Caco-2 (cell line): ENCODE measurements around the gene TUT4. TPM values are rescaled to one million over a fixed set of nuclear protein-coding genes. Genes with fewer than 3 reads are reported as not detected.

Source experiments
- BruUV-seq: library from RNA; stranded (reverse); fragments of 400-500 nt; replicated peaks from 2 replicates; lab custom pipeline; 2021; lab: Mats Ljungman, UMichigan
- CTCF ChIA-PET: fragments of 300-600 bp; sonication (Branson Sonifier 250); formaldehyde crosslinking; loops from one replicate; lab custom pipeline; 2022; ENCODE audit warnings: antibody characterized with exemption; lab: Charles Lee
- POLR2A ChIA-PET: fragments of 300-600 bp; sonication (Branson Sonifier 250); formaldehyde crosslinking; loops from one replicate; lab custom pipeline; 2022; ENCODE audit warnings: antibody characterized with exemption; lab: Charles Lee
- DNase-seq, 2 experiments: peaks; one replicate each; pipeline versions ENCODE4 v3.0.0 to v3.0.0-alpha.2; 2020 to 2022
- H3K27me3 ChIP-seq: replicated peaks from 2 replicates; pipeline ENCODE4 v1.6.0; 2011; ENCODE audit warnings: low read length; ENCODE audit not compliant: control insufficient read depth, insufficient read depth
- H3K36me3 ChIP-seq: 2 replicates; pipeline ENCODE4 v1.5.1; 2011; ENCODE audit warnings: low read length; ENCODE audit not compliant: control insufficient read depth, insufficient read depth
- H3K4me1 ChIP-seq: fragments of 250-450 bp; sonication (Bioruptor Pico); 2 replicates; pipeline ENCODE4 v1.5.1; 2020; ENCODE audit warnings: mild to moderate bottlenecking
- H3K4me3 ChIP-seq: 2 replicates; pipeline ENCODE4 v1.5.1; 2011; ENCODE audit warnings: low read depth, mild to moderate bottlenecking, control low read depth, low read length
- H3K9me3 ChIP-seq: fragments of 250-450 bp; sonication (Bioruptor Pico); 2 replicates; pipeline ENCODE4 v1.5.1; 2020; ENCODE audit warnings: mild to moderate bottlenecking, moderate library complexity
- H3K27ac Mint-ChIP-seq: one replicate; pipeline ENCODE4 v1.8.0; 2022; ENCODE audit warnings: mixed read lengths; ENCODE audit not compliant: unreplicated experiment
- H3K27me3 Mint-ChIP-seq: one replicate; pipeline ENCODE4 v1.8.0; 2022; ENCODE audit warnings: mixed read lengths; ENCODE audit not compliant: insufficient read depth, unreplicated experiment
- H3K36me3 Mint-ChIP-seq: one replicate; pipeline ENCODE4 v1.8.0; 2022; ENCODE audit warnings: mild to moderate bottlenecking, mixed read lengths; ENCODE audit not compliant: insufficient read depth, unreplicated experiment
- H3K4me1 Mint-ChIP-seq: one replicate; pipeline ENCODE4 v1.8.0; 2022; ENCODE audit warnings: low read depth, mixed read lengths; ENCODE audit not compliant: unreplicated experiment
- H3K4me3 Mint-ChIP-seq: one replicate; pipeline ENCODE4 v1.8.0; 2022; ENCODE audit warnings: mild to moderate bottlenecking, moderate library complexity, mixed read lengths; ENCODE audit not compliant: unreplicated experiment
- H3K9me3 Mint-ChIP-seq: one replicate; pipeline ENCODE4 v1.8.0; 2022; ENCODE audit warnings: mixed read lengths; ENCODE audit not compliant: unreplicated experiment
- intact Hi-C: fragments of 100-400 bp; cut with micrococcal nuclease; formaldehyde crosslinking; loops from one replicate; pipeline ENCODE4 v1.10.0; 2022; ENCODE audit not compliant: unreplicated experiment
- total RNA-seq: library from RNA; stranded (reverse); gene quantifications from 2 replicates; pipeline ENCODE4 v1.2.3, GENCODE V29; 2022
- TF ChIP-seq, protein P1 (sequence below), 2 experiments: fragments of 200-600 bp in 1 of 2; IDR thresholded peaks; 1 replicate in 1 of 2; 2 replicates in 1 of 2; pipeline versions ENCODE4 v1.5.1 to v1.8.0; 2011 to 2022; ENCODE audit warnings: antibody characterized with exemption in 1 of 2, control low read depth in 1 of 2, inconsistent platforms in 1 of 2, low read depth in 1 of 2, low read length in 1 of 2, mild to moderate bottlenecking in 1 of 2, moderate library complexity in 1 of 2; ENCODE audit not compliant: insufficient read depth in 1 of 2, severe bottlenecking in 1 of 2, unreplicated experiment in 1 of 2

The TUT4 gene
- total RNA-seq, 1 experiment from 2014 or later = 54.9 TPM

DNA sequence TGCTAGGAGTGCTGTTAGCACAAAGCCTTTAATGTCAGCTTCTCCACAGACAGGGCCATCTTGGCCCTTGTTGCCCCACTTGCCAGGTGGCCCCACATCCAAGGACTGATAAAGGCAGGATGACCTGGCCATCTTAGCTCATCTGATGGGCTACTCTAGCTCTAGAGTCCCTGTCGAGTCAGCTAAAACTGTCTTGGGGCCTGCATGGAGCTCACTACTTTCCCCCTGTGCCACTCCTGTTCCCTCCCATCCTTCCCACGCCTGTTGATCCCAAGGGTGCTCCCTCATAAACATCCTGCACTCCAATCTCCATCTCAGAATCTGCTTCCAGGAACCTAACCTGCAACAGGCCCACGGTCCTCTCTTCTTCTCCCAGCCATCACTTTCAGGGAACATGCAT lies 48.6 kb upstream of the TUT4 start:
- no peaks in the 10 kb centered on the region for H3K27me3 Mint-ChIP-seq
- H3K4me1 ChIP-seq = no peaks in the 10 kb centered on the region; the same call in 1 of the 2 replicates
- no peaks in the 10 kb centered on the region for H3K9me3 Mint-ChIP-seq
- H3K9me3 ChIP-seq = no peaks in the 10 kb centered on the region
- ChIA-PET POLR2A (no interaction called here), CTCF (no interaction called here)
- no peak overlapping the region for H3K27ac Mint-ChIP-seq
- TF ChIP-seq, protein P1, sequence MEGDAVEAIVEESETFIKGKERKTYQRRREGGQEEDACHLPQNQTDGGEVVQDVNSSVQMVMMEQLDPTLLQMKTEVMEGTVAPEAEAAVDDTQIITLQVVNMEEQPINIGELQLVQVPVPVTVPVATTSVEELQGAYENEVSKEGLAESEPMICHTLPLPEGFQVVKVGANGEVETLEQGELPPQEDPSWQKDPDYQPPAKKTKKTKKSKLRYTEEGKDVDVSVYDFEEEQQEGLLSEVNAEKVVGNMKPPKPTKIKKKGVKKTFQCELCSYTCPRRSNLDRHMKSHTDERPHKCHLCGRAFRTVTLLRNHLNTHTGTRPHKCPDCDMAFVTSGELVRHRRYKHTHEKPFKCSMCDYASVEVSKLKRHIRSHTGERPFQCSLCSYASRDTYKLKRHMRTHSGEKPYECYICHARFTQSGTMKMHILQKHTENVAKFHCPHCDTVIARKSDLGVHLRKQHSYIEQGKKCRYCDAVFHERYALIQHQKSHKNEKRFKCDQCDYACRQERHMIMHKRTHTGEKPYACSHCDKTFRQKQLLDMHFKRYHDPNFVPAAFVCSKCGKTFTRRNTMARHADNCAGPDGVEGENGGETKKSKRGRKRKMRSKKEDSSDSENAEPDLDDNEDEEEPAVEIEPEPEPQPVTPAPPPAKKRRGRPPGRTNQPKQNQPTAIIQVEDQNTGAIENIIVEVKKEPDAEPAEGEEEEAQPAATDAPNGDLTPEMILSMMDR (IDR thresholded peaks at IDR 0.05; ENCODE audit: insufficient read depth in 1 of 2, low read depth in 1 of 2, low read length in 1 of 2, severe bottlenecking in 1 of 2, unreplicated experiment in 1 of 2) = no peak
- BruUV-seq = no TSS peak
- H3K36me3 Mint-ChIP-seq = peaks cover 11% of the 10 kb centered on the region
- intact Hi-C loops = no loop called here
- H3K4me3 Mint-ChIP-seq = peak overlapping the region; percentile 70
- peaks cover 7% of the 10 kb centered on the region for H3K4me1 Mint-ChIP-seq
- peak overlapping the region; percentile 67 for H3K4me3 ChIP-seq
- no peak for DNase-seq
- H3K27me3 ChIP-seq = no peaks in the 10 kb centered on the region; the same call in 1 of the 2 replicates
- no peaks in the 10 kb centered on the region for H3K36me3 ChIP-seq

DNA sequence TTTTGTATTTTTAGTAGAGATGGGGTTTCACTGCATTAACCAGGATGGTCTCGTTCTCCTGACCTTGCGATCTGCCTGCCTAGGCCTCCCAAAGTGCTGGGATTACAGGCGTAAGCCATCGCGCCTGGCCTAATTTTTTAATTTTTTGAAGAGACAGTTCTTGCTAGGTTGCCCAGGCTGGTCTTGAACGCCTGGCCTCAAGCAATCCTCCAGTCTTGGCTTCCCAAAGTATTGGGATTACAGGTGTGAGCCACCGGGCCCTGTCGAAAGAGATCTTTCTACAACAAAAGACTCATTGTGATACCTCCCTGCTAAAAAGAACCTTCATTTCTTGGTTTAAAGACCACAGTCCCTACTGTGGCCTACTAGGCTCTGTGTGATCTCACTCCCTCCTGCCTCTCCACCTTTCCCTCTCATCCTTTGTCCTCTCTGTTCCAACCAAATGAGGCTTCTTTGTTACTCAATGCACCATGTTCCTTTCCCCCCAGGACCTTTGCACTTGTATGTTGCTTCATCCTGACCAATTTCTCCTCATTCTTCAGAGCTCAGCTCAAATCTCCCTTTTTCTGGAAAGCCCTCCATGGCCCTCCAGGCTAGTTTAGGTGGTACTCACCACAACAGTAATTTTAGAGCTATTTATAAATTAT lies 47.8 kb upstream of the TUT4 start:
- TF ChIP-seq, protein P1 (IDR thresholded peaks at IDR 0.05; ENCODE audit: insufficient read depth in 1 of 2, low read depth in 1 of 2, low read length in 1 of 2, severe bottlenecking in 1 of 2, unreplicated experiment in 1 of 2) = no peak
- BruUV-seq = no TSS peak
- no peak for DNase-seq
- H3K9me3 ChIP-seq = no peaks in the 10 kb centered on the region
- H3K4me1 ChIP-seq = no peaks in the 10 kb centered on the region; the same call in 1 of the 2 replicates
- ChIA-PET CTCF (no interaction called here), POLR2A (no interaction called here)
- H3K4me3 ChIP-seq = no peak overlapping the region
- peaks cover 11% of the 10 kb centered on the region for H3K36me3 Mint-ChIP-seq
- no peaks in the 10 kb centered on the region for H3K27me3 Mint-ChIP-seq
- H3K36me3 ChIP-seq = no peaks in the 10 kb centered on the region
- H3K27me3 ChIP-seq = no peaks in the 10 kb centered on the region; the same call in 1 of the 2 replicates
- peaks cover 7% of the 10 kb centered on the region for H3K4me1 Mint-ChIP-seq
- H3K4me3 Mint-ChIP-seq = no peak overlapping the region
- intact Hi-C loops = no loop called here
- no peak overlapping the region for H3K27ac Mint-ChIP-seq
- no peaks in the 10 kb centered on the region for H3K9me3 Mint-ChIP-seq

GRCh38 chr1:52599236-52599635 lies 46.3 kb upstream of the TUT4 start:
- H3K9me3 Mint-ChIP-seq = no peaks in the 10 kb centered on the region
- no peaks in the 10 kb centered on the region for H3K27me3 Mint-ChIP-seq
- ChIA-PET CTCF (interaction anchor here (0.7 kb wide), 1 partner anchor 32 kb away, joined by 3 read pairs; no protein-coding TSS in a partner anchor), POLR2A (no interaction called here)
- Histone ChIP-seq H3K9me3 (no peaks in the 10 kb centered on the region), H3K4me3 (no peak overlapping the region), H3K36me3 (no peaks in the 10 kb centered on the region), H3K4me1 (no peaks in the 10 kb centered on the region; the same call in 1 of the 2 replicates), H3K27me3 (no peaks in the 10 kb centered on the region; the same call in 1 of the 2 replicates)
- no peak for DNase-seq
- H3K4me1 Mint-ChIP-seq = peaks cover 7% of the 10 kb centered on the region
- no peak overlapping the region for H3K27ac Mint-ChIP-seq
- H3K4me3 Mint-ChIP-seq = no peak overlapping the region
- no TSS peak for BruUV-seq
- intact Hi-C loops = no loop called here
- peaks cover 11% of the 10 kb centered on the region for H3K36me3 Mint-ChIP-seq
- TF ChIP-seq, protein P1 (IDR thresholded peaks at IDR 0.05; ENCODE audit: insufficient read depth in 1 of 2, low read depth in 1 of 2, low read length in 1 of 2, severe bottlenecking in 1 of 2, unreplicated experiment in 1 of 2) = no peak
